ELF-1 (cell line): Measurements from ENCODE around the gene OTOS.

Source experiments
- DNase-seq: peaks from one replicate; pipeline ENCODE4 v3.0.0-alpha.2; 2016; ENCODE audit warnings: low read depth, low spot score

The OTOS gene

GRCh38 chr2:240167588-240167880 lies 27.1 kb upstream of the OTOS start:
- DNase-seq, result no peak

DNA sequence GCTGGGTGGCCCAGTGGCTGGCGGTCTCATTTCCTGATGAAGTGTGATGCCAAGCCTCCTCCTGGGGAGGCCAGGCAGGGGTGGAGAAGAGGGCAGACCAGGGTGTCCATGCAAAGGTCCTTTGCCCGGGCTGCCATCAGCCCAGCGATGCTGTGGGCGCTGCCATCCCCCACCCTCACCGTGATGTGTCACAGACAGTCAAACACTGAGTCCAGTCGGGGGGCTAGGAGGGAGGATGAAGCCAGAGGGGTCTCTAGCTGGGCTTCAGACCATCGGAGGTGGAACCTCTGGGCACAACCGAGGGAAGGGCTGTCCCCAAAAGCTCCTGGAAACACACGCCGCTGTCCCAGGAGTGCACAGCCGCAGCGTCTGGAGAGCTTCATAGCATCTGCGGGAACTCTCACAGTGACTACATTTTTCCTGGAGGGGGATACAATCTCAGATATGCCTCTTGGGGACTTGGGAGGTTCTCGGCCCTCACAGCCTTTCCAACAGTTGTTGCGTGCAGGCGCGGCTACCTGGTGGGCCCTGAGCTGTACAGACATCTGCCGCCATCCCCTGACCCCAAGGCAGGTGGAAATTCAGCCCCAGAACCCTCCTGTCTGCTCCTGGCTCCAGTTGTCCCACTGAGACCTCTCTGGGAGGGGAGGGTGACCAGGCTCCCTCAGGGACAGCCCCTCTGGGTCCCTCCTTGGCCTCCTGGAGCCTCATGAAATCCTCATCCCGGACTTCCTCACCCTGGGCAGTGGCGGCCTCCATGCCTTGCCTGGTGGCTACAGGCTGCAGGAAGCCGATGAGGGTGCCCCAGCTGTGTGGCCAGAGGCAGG lies 26.5 kb upstream of the OTOS start:
- no peak for DNase-seq

DNA sequence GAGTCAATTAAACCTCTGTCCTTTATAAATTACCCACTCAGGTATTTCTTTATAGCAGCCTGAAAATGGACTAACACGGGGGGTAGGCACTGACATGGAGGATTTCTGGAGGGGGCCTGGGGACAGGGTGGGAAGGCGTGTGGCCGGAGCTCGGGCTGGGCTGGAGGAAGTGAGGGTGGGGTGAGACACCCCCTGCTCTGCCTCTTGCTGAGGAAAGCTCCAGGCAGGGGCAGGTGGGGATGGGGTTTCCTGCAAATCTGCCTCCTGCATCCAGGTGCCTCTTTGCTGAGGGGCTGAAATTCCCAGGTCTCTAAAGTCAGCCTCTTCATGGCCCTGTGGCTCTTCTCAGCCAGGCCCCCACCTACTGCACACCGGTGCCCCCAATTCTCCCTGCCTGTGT lies 25.7 kb upstream of the OTOS start:
- DNase-seq, result no peak

- DNase-seq, result no peak
Observed at GRCh38 chr2:240165661-240166060, 25.2 kb upstream of the OTOS start.

- DNase-seq, result no peak
Observed at GRCh38 chr2:240165034-240165433, 24.6 kb upstream of the OTOS start.

DNA sequence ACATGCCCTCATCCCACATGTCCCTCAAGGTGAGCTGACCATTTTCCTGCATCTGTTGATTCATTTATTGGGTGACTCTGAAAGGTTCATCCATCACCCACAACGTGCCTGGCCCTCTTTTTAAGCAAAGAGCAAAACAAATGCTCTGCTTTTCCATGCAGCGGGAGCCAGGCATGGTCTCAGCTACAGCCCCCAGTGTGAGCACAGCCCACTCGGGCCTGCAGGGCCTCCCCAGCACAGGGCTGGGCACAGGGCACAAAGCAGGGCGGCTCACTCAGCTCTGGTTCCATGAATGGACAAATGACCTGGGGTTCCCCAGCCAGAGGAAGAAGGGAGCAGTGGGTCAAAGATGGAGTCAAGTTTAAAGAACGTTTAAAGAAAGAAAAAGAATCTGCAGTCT lies 24.1 kb upstream of the OTOS start:
- DNase-seq, result no peak

GRCh38 chr2:240163844-240164574 lies 23.6 kb upstream of the OTOS start:
- no peak for DNase-seq

- no peak for DNase-seq
Observed at GRCh38 chr2:240162939-240163714, 22.7 kb upstream of the OTOS start.

GRCh38 chr2:240162531-240162930 lies 22.1 kb upstream of the OTOS start:
- no peak for DNase-seq

- DNase-seq, result no peak
Observed at GRCh38 chr2:240162032-240162431, 21.6 kb upstream of the OTOS start.

GRCh38 chr2:240161087-240161750 lies 20.8 kb upstream of the OTOS start:
- no peak for DNase-seq

GRCh38 chr2:240160291-240161086 lies 20.0 kb upstream of the OTOS start:
- no peak for DNase-seq

DNA sequence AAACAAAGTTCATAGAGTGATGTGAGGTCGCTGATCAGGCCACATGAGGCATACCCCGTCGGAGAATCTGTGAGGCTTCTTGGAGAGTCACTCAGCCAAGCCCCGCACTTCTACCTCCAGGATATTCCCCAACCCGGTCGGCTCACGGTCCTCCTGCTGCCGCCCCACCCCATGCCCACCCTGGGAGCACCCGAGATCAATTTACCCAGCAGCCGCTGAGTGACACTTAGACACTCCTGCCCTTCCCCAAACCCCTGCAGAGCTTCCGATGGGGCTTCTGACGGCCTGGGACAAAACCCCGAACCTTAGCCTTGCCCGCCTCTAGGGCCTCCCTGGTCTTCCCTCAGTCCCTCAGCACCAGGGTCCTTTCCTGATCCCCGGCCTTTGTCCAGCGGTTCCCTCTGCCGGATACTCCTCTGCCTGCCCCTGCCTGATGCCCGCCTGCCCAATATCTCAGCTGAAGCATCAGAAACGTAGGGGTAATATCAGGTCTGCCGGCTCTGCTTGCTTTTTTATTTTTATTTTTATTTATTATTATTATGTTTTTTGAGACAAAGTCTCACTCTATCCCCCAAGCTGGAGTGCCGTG lies 18.9 kb upstream of the OTOS start:
- no peak for DNase-seq

DNA sequence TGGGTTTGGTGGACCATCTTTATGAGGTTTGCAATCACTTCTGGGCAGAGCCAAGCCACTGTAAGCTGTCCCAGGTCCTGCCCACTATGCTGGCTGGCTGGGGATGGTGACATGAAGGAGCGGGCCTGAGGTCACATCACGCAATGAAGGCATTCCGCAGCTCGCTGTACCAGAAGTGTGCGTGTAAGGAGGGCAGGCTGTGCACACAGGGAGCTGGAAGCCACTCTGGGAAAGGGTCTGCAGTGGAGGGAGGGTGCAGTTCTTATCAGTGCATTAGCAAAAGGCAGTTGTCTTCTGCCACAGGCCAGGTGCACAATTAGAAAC lies 16.7 kb upstream of the OTOS start:
- no peak for DNase-seq

DNA sequence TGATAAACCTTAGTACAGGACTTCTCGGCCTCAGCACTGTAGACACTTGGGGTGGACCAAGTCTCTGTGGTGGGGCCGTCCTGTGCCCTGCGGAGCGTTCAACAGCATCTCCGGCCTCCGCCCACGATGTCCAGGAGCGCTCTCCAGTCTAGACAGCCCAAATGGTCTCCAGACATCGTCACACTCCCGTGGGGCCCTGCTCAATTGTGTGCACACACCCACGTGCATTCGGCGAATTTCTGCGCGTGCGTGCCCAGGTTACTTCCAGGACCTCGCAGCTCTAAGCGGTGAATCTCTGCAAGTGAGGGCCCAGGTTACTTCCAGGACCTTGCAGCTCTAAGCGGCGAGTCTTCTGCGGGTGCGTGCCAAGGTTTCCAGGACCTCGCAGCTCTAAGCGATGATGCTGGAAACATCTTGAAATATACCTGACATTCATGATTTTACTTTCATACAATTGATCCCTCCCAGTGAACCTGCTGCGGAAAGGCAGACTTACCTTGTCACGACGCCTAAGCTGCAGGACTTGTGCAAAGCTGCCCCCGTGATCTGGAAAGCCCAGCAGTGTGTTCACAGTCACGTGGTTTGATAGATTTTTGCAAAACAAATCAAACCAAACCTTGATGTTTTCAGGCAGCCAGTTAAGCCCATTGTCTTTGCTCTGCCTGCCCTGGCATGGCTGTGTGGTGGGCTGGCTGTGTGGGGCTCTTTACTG lies 16.1 kb upstream of the OTOS start:
- DNase-seq, result no peak

GRCh38 chr2:240155745-240156390 lies 15.4 kb upstream of the OTOS start:
- no peak for DNase-seq

DNA sequence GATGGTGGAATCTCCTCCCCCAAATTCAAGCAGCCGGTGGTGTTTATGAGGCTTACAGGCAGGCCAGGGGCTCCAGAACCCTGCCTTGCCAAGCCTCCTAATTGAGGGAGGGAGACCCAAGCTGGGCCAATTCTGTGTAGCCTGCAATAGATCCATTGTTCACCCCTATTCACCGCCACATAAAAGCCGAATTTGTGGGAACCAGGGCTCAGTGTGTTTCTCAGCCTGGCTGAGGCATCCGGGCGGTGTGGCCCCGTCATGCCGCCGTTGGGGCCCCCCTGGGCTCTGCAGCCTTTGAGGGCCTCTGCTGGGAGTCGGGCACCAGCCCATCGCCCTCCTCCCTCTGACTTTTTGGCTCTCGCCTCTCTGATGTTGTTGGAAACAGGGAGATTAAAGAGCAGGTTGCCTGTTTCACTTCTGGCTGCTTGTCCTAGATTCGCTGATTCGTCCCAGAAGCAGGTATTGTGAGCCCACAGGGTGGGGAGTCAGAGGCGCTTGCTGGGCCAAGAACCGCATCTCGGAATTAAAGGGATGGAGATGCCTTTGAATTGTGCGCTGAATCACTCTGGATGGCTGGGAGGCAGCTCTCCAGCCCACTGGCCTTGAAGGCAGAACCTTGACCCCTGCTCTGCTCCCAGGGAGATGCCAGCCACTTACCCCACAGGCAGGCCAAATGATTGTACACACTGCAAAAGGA lies 14.7 kb upstream of the OTOS start:
- no peak for DNase-seq

DNA sequence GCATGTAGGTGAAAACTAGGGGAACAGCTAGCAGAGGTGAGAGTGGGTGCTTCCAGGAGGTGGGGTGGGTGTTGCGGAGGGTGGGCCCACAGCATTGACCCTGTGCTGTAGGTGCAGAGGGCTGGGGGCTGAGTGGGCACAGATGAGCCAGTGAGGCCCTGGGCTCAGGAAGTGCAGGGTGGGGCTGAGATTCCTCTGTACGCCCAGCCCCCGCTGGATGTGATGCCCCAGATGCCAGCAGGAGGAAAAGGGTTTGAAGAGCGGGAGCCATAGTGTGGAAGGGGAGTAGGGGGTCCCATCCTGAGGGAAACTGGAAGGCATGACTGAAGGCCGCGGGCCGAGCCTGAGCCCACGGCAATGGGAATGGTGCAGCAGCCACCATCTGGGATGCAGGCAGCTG lies 14.1 kb upstream of the OTOS start:
- no peak for DNase-seq

- DNase-seq, result no peak
Observed at GRCh38 chr2:240153418-240153817, 13.0 kb upstream of the OTOS start.
